HEK293 (cell line): ENCODE results near the gene PSAP.

ENCODE experiments used
- ELK4 ChIP-seq: IDR thresholded peaks from 2 replicates; pipeline ENCODE4 v1.6.1; 2011; ENCODE audit warnings: mild to moderate bottlenecking, low read depth, low read length, borderline replicate concordance
- PBX3 ChIP-seq: sonication (generic); formaldehyde crosslinking; IDR thresholded peaks from 2 replicates; pipeline ENCODE4 v1.8.1; 2022; ENCODE audit warnings: mild to moderate bottlenecking, moderate library complexity, missing genetic modification reagents
- PRDM2 ChIP-seq: fragments of 450-650 bp; formaldehyde crosslinking; IDR thresholded peaks from 2 replicates; pipeline ENCODE4 v1.5.1; 2016; ENCODE audit warnings: missing biosample characterization, missing genetic modification characterization, borderline replicate concordance
- PRDM6 ChIP-seq: fragments of 450-650 bp; formaldehyde crosslinking; IDR thresholded peaks from 2 replicates; pipeline ENCODE4 v1.5.1; 2017; ENCODE audit warnings: missing biosample characterization, missing genetic modification characterization
- SCRT2 ChIP-seq: fragments of 450-650 bp; formaldehyde crosslinking; IDR thresholded peaks from 2 replicates; pipeline ENCODE4 v1.5.1; 2016; ENCODE audit warnings: missing biosample characterization, missing genetic modification characterization
- ZBTB6 ChIP-seq: fragments of 450-650 bp; formaldehyde crosslinking; IDR thresholded peaks from 2 replicates; pipeline ENCODE4 v1.5.1; 2017; ENCODE audit warnings: missing biosample characterization, missing genetic modification characterization
- ZFP3 ChIP-seq: fragments of 450-650 bp; formaldehyde crosslinking; IDR thresholded peaks from 2 replicates; pipeline ENCODE4 v1.5.1; 2016; ENCODE audit warnings: low read depth, missing biosample characterization, missing genetic modification characterization
- ZNF169 ChIP-seq: fragments of 450-650 bp; formaldehyde crosslinking; IDR thresholded peaks from 2 replicates; pipeline ENCODE4 v1.5.1; 2016; ENCODE audit warnings: missing biosample characterization, missing genetic modification characterization
- ZNF202 ChIP-seq: fragments of 450-650 bp; formaldehyde crosslinking; IDR thresholded peaks from 2 replicates; pipeline ENCODE4 v1.5.1; 2016; ENCODE audit warnings: missing biosample characterization, missing genetic modification characterization, borderline replicate concordance
- ZNF211 ChIP-seq: fragments of 450-650 bp; formaldehyde crosslinking; IDR thresholded peaks from 2 replicates; pipeline ENCODE4 v1.5.1; 2016; ENCODE audit warnings: low read depth, missing biosample characterization, missing genetic modification characterization
- ZNF341 ChIP-seq: fragments of 450-650 bp; formaldehyde crosslinking; IDR thresholded peaks from 2 replicates; pipeline ENCODE4; 2016; ENCODE audit warnings: low read depth, missing biosample characterization, missing genetic modification characterization
- ZNF362 ChIP-seq: fragments of 450-650 bp; formaldehyde crosslinking; IDR thresholded peaks from 2 replicates; pipeline ENCODE4 v1.5.1; 2016; ENCODE audit warnings: missing biosample characterization, missing genetic modification characterization
- ZNF416 ChIP-seq: fragments of 450-650 bp; formaldehyde crosslinking; IDR thresholded peaks from 2 replicates; pipeline ENCODE4 v1.5.1; 2016; ENCODE audit warnings: missing biosample characterization, missing genetic modification characterization
- ZNF423 ChIP-seq: fragments of 450-650 bp; formaldehyde crosslinking; IDR thresholded peaks from 2 replicates; pipeline ENCODE4 v1.5.1; 2016; ENCODE audit warnings: missing biosample characterization, missing genetic modification characterization
- ZNF518A ChIP-seq: fragments of 450-650 bp; formaldehyde crosslinking; conservative IDR thresholded peaks from 2 replicates; pipeline ENCODE4 v1.5.1; 2016; ENCODE audit warnings: low read depth, missing biosample characterization, missing genetic modification characterization
- ZNF670 ChIP-seq: fragments of 450-650 bp; formaldehyde crosslinking; IDR thresholded peaks from 2 replicates; pipeline ENCODE4 v1.5.1; 2016; ENCODE audit warnings: missing biosample characterization, missing genetic modification characterization, low read depth
- ZNF704 ChIP-seq: fragments of 450-650 bp; formaldehyde crosslinking; IDR thresholded peaks from 2 replicates; pipeline ENCODE4 v1.5.1; 2016; ENCODE audit warnings: missing biosample characterization, missing genetic modification characterization
- ZNF776 ChIP-seq: fragments of 450-650 bp; formaldehyde crosslinking; IDR thresholded peaks from 2 replicates; pipeline ENCODE4 v1.5.0; 2017; ENCODE audit warnings: missing biosample characterization, missing genetic modification characterization, borderline replicate concordance
- ZNF785 ChIP-seq: fragments of 450-650 bp; formaldehyde crosslinking; IDR thresholded peaks from 2 replicates; pipeline ENCODE4 v1.5.1; 2016; ENCODE audit warnings: missing biosample characterization, missing genetic modification characterization

The PSAP gene

DNA sequence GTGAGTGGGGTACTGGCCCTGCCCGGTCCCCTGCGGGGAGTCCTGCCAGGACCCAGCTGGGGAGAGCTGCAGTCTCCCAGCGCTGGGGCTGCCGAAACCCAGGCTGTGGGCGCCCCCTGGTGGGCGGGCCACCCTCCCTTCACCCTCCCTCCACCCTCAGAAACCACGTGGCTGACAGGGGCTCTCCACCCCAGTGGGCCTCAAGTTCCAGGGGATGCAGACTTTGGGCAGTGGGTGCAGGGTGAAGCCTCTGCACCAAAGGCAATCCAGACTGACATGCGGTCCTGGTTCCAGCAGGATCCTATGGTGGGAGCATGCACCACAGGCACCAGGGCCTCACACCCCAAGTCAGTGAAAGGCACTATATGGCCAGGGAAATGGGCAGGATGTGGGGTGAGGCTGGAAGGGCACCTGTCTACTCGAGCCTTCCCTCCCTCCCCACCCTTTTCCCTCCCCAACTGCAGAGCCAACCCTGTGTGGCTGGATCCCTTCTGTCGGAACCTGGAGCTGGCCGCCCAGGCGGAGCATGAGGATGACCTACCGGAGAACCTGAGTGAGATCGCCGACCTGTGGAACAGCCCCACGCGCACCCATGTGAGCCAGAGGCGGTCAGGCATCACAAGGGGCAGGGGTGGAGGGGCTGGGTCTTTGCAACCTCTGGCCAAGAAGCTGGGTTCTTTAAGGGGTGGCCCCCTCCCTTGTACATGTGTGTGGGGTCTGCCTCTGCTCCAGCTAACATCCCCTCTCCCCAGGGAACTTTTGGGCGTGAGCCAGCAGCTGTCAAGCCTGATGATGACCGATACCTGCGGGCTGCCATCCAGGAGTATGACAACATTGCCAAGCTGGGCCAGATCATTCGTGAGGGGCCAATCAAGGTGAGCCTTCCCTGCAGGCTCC is 38.8 kb downstream of the PSAP start (continued):
- no peak for TF ChIP-seq PRDM6 (tag by site-specific recombination)
- TF ChIP-seq ZNF423 = no peak
- peak; percentile 91 for TF ChIP-seq SCRT2 (tag by site-specific recombination)
- no peak for TF ChIP-seq ZNF776
- TF ChIP-seq ZFP3 = no peak
- no peak for TF ChIP-seq ZNF670 (tag by site-specific recombination)
- no peak for TF ChIP-seq ZNF362
- TF ChIP-seq ZNF785 = no peak
- no peak for TF ChIP-seq ELK4
- TF ChIP-seq ZNF416 (tag by site-specific recombination) = no peak
- no peak for TF ChIP-seq PRDM2 (tag by site-specific recombination)
- no peak for TF ChIP-seq ZNF211 (tag by site-specific recombination)
- TF ChIP-seq ZNF704 (tag by site-specific recombination) = no peak
- TF ChIP-seq ZNF169 (tag by site-specific recombination) = no peak
- TF ChIP-seq ZNF518A (tag by site-specific recombination) = no peak
- TF ChIP-seq PBX3 (CRISPR knock-in tag) = no peak
- TF ChIP-seq ZBTB6 = no peak
- peak; percentile 76 for TF ChIP-seq ZNF341 (tag by site-specific recombination)
- no peak for TF ChIP-seq ZNF202 (tag by site-specific recombination)
